ENCODE results near the gene KIRREL3.

Gene KIRREL3

GRCh38 chr11:126713806-126714205 lies 286.8 kb downstream of the KIRREL3 start:
- Histone ChIP-seq H3K79me1 (ENCODE audit: low read length) (no peaks in the 10 kb centered on the region), H4K5ac (ENCODE audit: low read length) (no peak overlapping the region), H3K4ac (ENCODE audit: low read depth, low read length) (no peak overlapping the region), H3K79me2 (ENCODE audit: control insufficient read depth, insufficient read depth, low read length) (no peaks in the 10 kb centered on the region), H3K9ac (ENCODE audit: low read length) (no peak overlapping the region), H2AK5ac (ENCODE audit: low read length) (no peak overlapping the region), H4K8ac (ENCODE audit: low read depth, low read length) (no peak overlapping the region), H3K4me2 (ENCODE audit: low read length) (no peak overlapping the region), H3K18ac (ENCODE audit: low read length) (no peak overlapping the region), H3K27me3 (ENCODE audit: insufficient read depth, low read length, poor library complexity) (no peaks in the 10 kb centered on the region), H2BK15ac (replicated peaks; ENCODE audit: low read depth) (no peak overlapping the region), H2BK5ac (ENCODE audit: low read length) (no peak overlapping the region), H3K23ac (ENCODE audit: low read length) (no peak overlapping the region), H2BK120ac (ENCODE audit: low read depth, low read length) (no peak overlapping the region), H3K36me3 (ENCODE audit: control insufficient read depth, insufficient read depth, low read length) (no peaks in the 10 kb centered on the region), H3K27ac (ENCODE audit: low read depth, low read length) (no peak overlapping the region), H3K4me3 (ENCODE audit: low read length) (no peak overlapping the region), H3K4me1 (ENCODE audit: control insufficient read depth, low read depth, low read length) (no peaks in the 10 kb centered on the region), H3K56ac (ENCODE audit: low read length) (no peak overlapping the region)
- no peak for DNase-seq
- no CpG with 5 or more reads among the region's 6 CpGs for whole genome bisulfite sequencing (ENCODE audit: extremely low coverage, insufficient coverage, low lambda C conversion rate)

GRCh38 chr11:126711977-126712625 lies 288.5 kb downstream of the KIRREL3 start:
- H2BK15ac ChIP-seq (replicated peaks; ENCODE audit: low read depth), result no peak overlapping the region
- no peak for DNase-seq
- no CpG with 5 or more reads among the region's 27 CpGs for WGBS (ENCODE audit: extremely low coverage, insufficient coverage, low lambda C conversion rate)
- no peak overlapping the region for H3K56ac ChIP-seq (ENCODE audit: low read length)
- no peak overlapping the region for H3K18ac ChIP-seq (ENCODE audit: low read length)
- H3K27me3 ChIP-seq (ENCODE audit: insufficient read depth, low read length, poor library complexity), result no peaks in the 10 kb centered on the region
- H3K4ac ChIP-seq (ENCODE audit: low read depth, low read length), result no peak overlapping the region
- H4K5ac ChIP-seq (ENCODE audit: low read length), result no peak overlapping the region
- no peak overlapping the region for H3K27ac ChIP-seq (ENCODE audit: low read depth, low read length)
- H3K4me1 ChIP-seq (ENCODE audit: control insufficient read depth, low read depth, low read length), result no peaks in the 10 kb centered on the region
- no peaks in the 10 kb centered on the region for H3K36me3 ChIP-seq (ENCODE audit: control insufficient read depth, insufficient read depth, low read length)
- H3K4me3 ChIP-seq (ENCODE audit: low read length), result no peak overlapping the region
- H3K23ac ChIP-seq (ENCODE audit: low read length), result no peak overlapping the region
- H3K79me2 ChIP-seq (ENCODE audit: control insufficient read depth, insufficient read depth, low read length), result no peaks in the 10 kb centered on the region
- H2BK120ac ChIP-seq (ENCODE audit: low read depth, low read length), result no peak overlapping the region
- H4K8ac ChIP-seq (ENCODE audit: low read depth, low read length), result no peak overlapping the region
- no peak overlapping the region for H3K4me2 ChIP-seq (ENCODE audit: low read length)
- no peak overlapping the region for H2BK5ac ChIP-seq (ENCODE audit: low read length)
- H3K9ac ChIP-seq (ENCODE audit: low read length), result no peak overlapping the region
- H2AK5ac ChIP-seq (ENCODE audit: low read length), result no peak overlapping the region
- H3K79me1 ChIP-seq (ENCODE audit: low read length), result no peaks in the 10 kb centered on the region

GRCh38 chr11:126710804-126711399 lies 289.7 kb downstream of the KIRREL3 start:
- no peak overlapping the region for H4K5ac ChIP-seq (ENCODE audit: low read length)
- no peak overlapping the region for H3K9ac ChIP-seq (ENCODE audit: low read length)
- no peak overlapping the region for H2BK120ac ChIP-seq (ENCODE audit: low read depth, low read length)
- no peaks in the 10 kb centered on the region for H3K36me3 ChIP-seq (ENCODE audit: control insufficient read depth, insufficient read depth, low read length)
- H3K27me3 ChIP-seq (ENCODE audit: insufficient read depth, low read length, poor library complexity), result no peaks in the 10 kb centered on the region
- H3K4me2 ChIP-seq (ENCODE audit: low read length), result no peak overlapping the region
- H3K4ac ChIP-seq (ENCODE audit: low read depth, low read length), result no peak overlapping the region
- H3K18ac ChIP-seq (ENCODE audit: low read length), result no peak overlapping the region
- H3K79me2 ChIP-seq (ENCODE audit: control insufficient read depth, insufficient read depth, low read length), result no peaks in the 10 kb centered on the region
- H3K4me3 ChIP-seq (ENCODE audit: low read length), result no peak overlapping the region
- DNase-seq, result no peak
- H3K79me1 ChIP-seq (ENCODE audit: low read length), result no peaks in the 10 kb centered on the region
- H2BK5ac ChIP-seq (ENCODE audit: low read length), result no peak overlapping the region
- H2AK5ac ChIP-seq (ENCODE audit: low read length), result no peak overlapping the region
- no peak overlapping the region for H3K56ac ChIP-seq (ENCODE audit: low read length)
- H2BK15ac ChIP-seq (replicated peaks; ENCODE audit: low read depth), result no peak overlapping the region
- no peak overlapping the region for H3K27ac ChIP-seq (ENCODE audit: low read depth, low read length)
- H4K8ac ChIP-seq (ENCODE audit: low read depth, low read length), result no peak overlapping the region
- H3K23ac ChIP-seq (ENCODE audit: low read length), result no peak overlapping the region
- no peaks in the 10 kb centered on the region for H3K4me1 ChIP-seq (ENCODE audit: control insufficient read depth, low read depth, low read length)
- WGBS (ENCODE audit: extremely low coverage, insufficient coverage, low lambda C conversion rate), result no CpG with 5 or more reads among the region's 4 CpGs

GRCh38 chr11:126707498-126707897 lies 293.1 kb downstream of the KIRREL3 start:
- Histone ChIP-seq H4K8ac (ENCODE audit: low read depth, low read length) (no peak overlapping the region), H3K27me3 (ENCODE audit: insufficient read depth, low read length, poor library complexity) (no peaks in the 10 kb centered on the region), H4K5ac (ENCODE audit: low read length) (no peak overlapping the region), H3K36me3 (ENCODE audit: control insufficient read depth, insufficient read depth, low read length) (no peaks in the 10 kb centered on the region), H2AK5ac (ENCODE audit: low read length) (no peak overlapping the region), H2BK5ac (ENCODE audit: low read length) (no peak overlapping the region), H3K79me1 (ENCODE audit: low read length) (no peaks in the 10 kb centered on the region), H3K18ac (ENCODE audit: low read length) (no peak overlapping the region), H3K27ac (ENCODE audit: low read depth, low read length) (no peak overlapping the region), H3K4me3 (ENCODE audit: low read length) (no peak overlapping the region), H3K4me2 (ENCODE audit: low read length) (no peak overlapping the region), H3K4ac (ENCODE audit: low read depth, low read length) (no peak overlapping the region), H3K56ac (ENCODE audit: low read length) (no peak overlapping the region), H3K23ac (ENCODE audit: low read length) (no peak overlapping the region), H3K4me1 (ENCODE audit: control insufficient read depth, low read depth, low read length) (no peaks in the 10 kb centered on the region), H3K79me2 (ENCODE audit: control insufficient read depth, insufficient read depth, low read length) (no peaks in the 10 kb centered on the region), H2BK120ac (ENCODE audit: low read depth, low read length) (no peak overlapping the region), H2BK15ac (replicated peaks; ENCODE audit: low read depth) (no peak overlapping the region), H3K9ac (ENCODE audit: low read length) (no peak overlapping the region)
- no peak for DNase-seq
- WGBS (ENCODE audit: extremely low coverage, insufficient coverage, low lambda C conversion rate), result no CpG with 5 or more reads among the region's 2 CpGs

- H2AK5ac ChIP-seq (ENCODE audit: low read length), result no peak overlapping the region
- H3K4me2 ChIP-seq (ENCODE audit: low read length), result no peak overlapping the region
- no peak overlapping the region for H2BK15ac ChIP-seq (replicated peaks; ENCODE audit: low read depth)
- no peaks in the 10 kb centered on the region for H3K79me2 ChIP-seq (ENCODE audit: control insufficient read depth, insufficient read depth, low read length)
- no peak overlapping the region for H3K27ac ChIP-seq (ENCODE audit: low read depth, low read length)
- no peaks in the 10 kb centered on the region for H3K79me1 ChIP-seq (ENCODE audit: low read length)
- no peak overlapping the region for H3K18ac ChIP-seq (ENCODE audit: low read length)
- H3K4me1 ChIP-seq (ENCODE audit: control insufficient read depth, low read depth, low read length), result no peaks in the 10 kb centered on the region
- no peak overlapping the region for H3K4ac ChIP-seq (ENCODE audit: low read depth, low read length)
- no peaks in the 10 kb centered on the region for H3K36me3 ChIP-seq (ENCODE audit: control insufficient read depth, insufficient read depth, low read length)
- no peaks in the 10 kb centered on the region for H3K27me3 ChIP-seq (ENCODE audit: insufficient read depth, low read length, poor library complexity)
- H2BK120ac ChIP-seq (ENCODE audit: low read depth, low read length), result no peak overlapping the region
- no peak overlapping the region for H2BK5ac ChIP-seq (ENCODE audit: low read length)
- H3K56ac ChIP-seq (ENCODE audit: low read length), result no peak overlapping the region
- DNase-seq, result no peak
- no peak overlapping the region for H3K23ac ChIP-seq (ENCODE audit: low read length)
- no peak overlapping the region for H4K5ac ChIP-seq (ENCODE audit: low read length)
- no CpG with 5 or more reads among the region's 2 CpGs for WGBS (ENCODE audit: extremely low coverage, insufficient coverage, low lambda C conversion rate)
- H3K9ac ChIP-seq (ENCODE audit: low read length), result no peak overlapping the region
- no peak overlapping the region for H3K4me3 ChIP-seq (ENCODE audit: low read length)
- no peak overlapping the region for H4K8ac ChIP-seq (ENCODE audit: low read depth, low read length)
Measured at GRCh38 chr11:126704096-126704495, 296.5 kb downstream of the KIRREL3 start.

- Histone ChIP-seq H3K4me1 (ENCODE audit: control insufficient read depth, low read depth, low read length) (no peaks in the 10 kb centered on the region), H2BK120ac (ENCODE audit: low read depth, low read length) (no peak overlapping the region), H2BK15ac (replicated peaks; ENCODE audit: low read depth) (no peak overlapping the region), H3K79me2 (ENCODE audit: control insufficient read depth, insufficient read depth, low read length) (no peaks in the 10 kb centered on the region), H3K27me3 (ENCODE audit: insufficient read depth, low read length, poor library complexity) (no peaks in the 10 kb centered on the region), H3K79me1 (ENCODE audit: low read length) (no peaks in the 10 kb centered on the region), H4K8ac (ENCODE audit: low read depth, low read length) (no peak overlapping the region), H3K18ac (ENCODE audit: low read length) (no peak overlapping the region), H3K9ac (ENCODE audit: low read length) (no peak overlapping the region), H3K4me2 (ENCODE audit: low read length) (no peak overlapping the region), H3K23ac (ENCODE audit: low read length) (no peak overlapping the region), H3K56ac (ENCODE audit: low read length) (no peak overlapping the region), H3K27ac (ENCODE audit: low read depth, low read length) (no peak overlapping the region), H4K5ac (ENCODE audit: low read length) (no peak overlapping the region), H3K36me3 (ENCODE audit: control insufficient read depth, insufficient read depth, low read length) (no peaks in the 10 kb centered on the region), H2BK5ac (ENCODE audit: low read length) (no peak overlapping the region), H3K4me3 (ENCODE audit: low read length) (no peak overlapping the region), H2AK5ac (ENCODE audit: low read length) (no peak overlapping the region), H3K4ac (ENCODE audit: low read depth, low read length) (no peak overlapping the region)
- no CpG with 5 or more reads among the region's 4 CpGs for WGBS (ENCODE audit: extremely low coverage, insufficient coverage, low lambda C conversion rate)
- peak; percentile 39 for DNase-seq
Measured at GRCh38 chr11:126703662-126704061, 296.9 kb downstream of the KIRREL3 start.
